Measurements from ENCODE around the gene ACTN1. TPM values are rescaled to one million over a fixed set of nuclear protein-coding genes. Genes with fewer than 3 reads are reported as not detected.

Gene ACTN1
- total and polyA plus RNA-seq, 10 of the 15 experiments (the other 5 are each of a cell fraction or from before 2014, with no cell fraction given), result 0.14 to 39.4 (median 2.6) TPM

DNA sequence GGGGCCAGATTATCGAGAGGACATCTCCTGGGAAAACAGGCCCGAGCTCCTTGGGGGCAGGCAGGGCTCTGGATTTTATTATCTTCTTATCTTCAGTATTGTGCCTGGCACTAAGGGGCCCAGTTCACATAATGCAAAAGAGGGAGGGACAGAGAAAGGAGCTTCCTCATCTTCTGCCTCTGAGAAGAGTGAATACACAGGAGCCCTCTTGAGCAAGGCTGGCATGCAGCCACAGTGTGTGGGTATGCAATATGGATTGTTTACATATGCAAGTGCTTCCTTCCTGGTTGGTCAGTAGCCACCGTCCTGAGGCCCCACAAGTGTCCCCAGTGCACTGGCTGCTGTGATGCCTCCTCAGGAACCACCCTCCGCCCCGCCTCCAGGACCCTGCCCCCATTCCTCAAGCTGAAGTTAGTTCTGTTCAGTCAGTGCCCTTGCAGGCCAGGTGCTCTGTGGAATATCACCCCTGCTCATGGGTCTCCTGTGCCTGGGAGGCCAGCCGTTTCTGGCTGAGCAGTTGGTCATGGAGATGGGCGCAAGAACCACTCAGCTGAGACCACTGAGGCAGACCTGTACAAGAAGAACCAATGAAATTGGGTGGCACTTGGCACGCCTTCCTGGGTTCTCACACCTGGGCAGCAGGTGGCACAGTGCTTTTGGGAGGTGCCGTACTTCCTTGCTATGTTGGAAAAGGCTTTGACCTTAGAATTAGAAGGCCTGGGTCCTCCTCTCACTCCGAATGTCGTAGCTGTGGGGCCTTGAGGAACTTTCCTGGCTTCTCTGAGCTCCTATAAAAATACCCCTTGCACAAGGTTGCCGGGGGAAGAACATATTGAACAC, 35.1 kb upstream of the ACTN1 start (continued):
- TF ChIP-seq PKNOX1 (IDR thresholded peaks at IDR 0.05), result no peak

DNA sequence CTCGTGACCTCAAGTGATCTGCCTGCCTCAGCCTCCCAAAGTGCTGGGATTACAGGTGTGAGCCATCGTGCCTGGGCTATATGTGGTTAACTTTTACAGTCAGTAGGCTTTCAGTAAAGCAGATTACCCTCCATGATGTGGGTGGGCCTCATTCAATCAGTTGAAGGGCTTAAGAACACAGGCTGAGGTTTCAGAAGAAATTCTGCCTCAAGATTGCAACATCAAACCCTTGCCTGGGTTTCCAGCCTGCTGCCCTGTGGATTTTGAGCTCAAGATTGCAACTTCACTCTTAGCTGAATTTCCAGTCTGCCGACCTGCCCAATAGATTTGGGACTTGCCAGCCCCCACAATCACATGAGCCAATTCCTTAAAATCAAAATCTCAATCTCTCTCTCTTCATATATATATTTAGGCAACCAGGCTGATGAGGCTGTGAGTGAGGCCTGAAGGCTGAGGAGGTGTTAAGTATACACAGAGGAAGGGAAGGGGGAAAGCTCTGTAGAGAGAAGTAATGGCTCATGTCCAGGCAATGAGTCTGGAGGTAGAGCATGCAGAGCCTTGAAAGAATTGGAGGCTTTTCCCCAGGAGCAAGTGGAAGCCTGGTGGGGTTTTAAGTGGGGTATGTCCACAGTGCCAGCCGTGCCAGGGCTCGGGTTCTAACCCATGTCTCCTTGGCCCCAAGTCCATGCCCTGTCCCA, 33.3 kb upstream of the ACTN1 start:
- 12% methylated on average over 5 of the region's 5 CpGs for WGBS (ENCODE audit: insufficient coverage, insufficient replicate concordance, low lambda C conversion rate, missing lambda C conversion rate)
- H3K27me3 ChIP-seq (replicated peaks in 1 of 2; ENCODE audit: control insufficient read depth in 2 of 2, insufficient read depth in 2 of 2, low read length in 1 of 2), result no peaks in the 10 kb centered on the region; a peak in 1 of 4 replicates
- ChIA-PET SMC1A (ENCODE audit: uncharacterized antibody, unreplicated experiment) (interaction anchor here (0.9 kb wide), 1 partner anchor 12 kb away, joined by 3 read pairs; no protein-coding TSS in a partner anchor), POLR2A (no interaction called here), RAD21 (ENCODE audit: unreplicated experiment) (no interaction called here), CTCF (no interaction called here)
- no peaks in the 10 kb centered on the region for H3K79me2 ChIP-seq (ENCODE audit: control insufficient read depth, insufficient read depth, low read length)
- intact Hi-C loops (cut with micrococcal nuclease; ENCODE audit: unreplicated experiment), result no loop called here
- FAIRE-seq (no peak), ATAC-seq (no peak), DNase-seq (ENCODE audit: low read depth, low spot score) (no peak)
- no peaks in the 10 kb centered on the region for H3K9me3 ChIP-seq (replicated peaks; ENCODE audit: control insufficient read depth, insufficient read depth, low read length)
- H3K27ac ChIP-seq (ENCODE audit: control insufficient read depth, insufficient read depth), result no peak overlapping the region
- no peaks in the 10 kb centered on the region for H3K4me1 ChIP-seq (ENCODE audit: control insufficient read depth, insufficient read depth, low read length)
- H3K9ac ChIP-seq (ENCODE audit: control insufficient read depth, insufficient read depth, low read length), result no peak overlapping the region
- BruUV-seq (replicated peaks), result no TSS peak
- no peaks in the 10 kb centered on the region for H4K20me1 ChIP-seq (ENCODE audit: control insufficient read depth, insufficient read depth)
- H2AFZ ChIP-seq (ENCODE audit: control insufficient read depth, low read depth, low read length), result no peak overlapping the region
- no peaks in the 10 kb centered on the region for H3K36me3 ChIP-seq (ENCODE audit: control insufficient read depth in 2 of 2, insufficient read depth in 2 of 2, low read length in 1 of 2)
- in situ Hi-C loops (cut with MboI), result no loop called here
- H3K4me3 ChIP-seq, result no peak overlapping the region
- H3K4me2 ChIP-seq (ENCODE audit: control insufficient read depth, insufficient read depth), result no peak overlapping the region
- TF ChIP-seq GABPA (IDR thresholded peaks at IDR 0.05; ENCODE audit: low read depth) (no peak), CEBPB (IDR thresholded peaks at IDR 0.05; ENCODE audit: borderline replicate concordance in 1 of 2, low read depth in 2 of 2, low read length in 2 of 2) (no peak), EZH2 (IDR thresholded peaks at IDR 0.05; ENCODE audit: borderline replicate concordance, control insufficient read depth, low read depth, low read length) (no peak), CBFB (IDR thresholded peaks at IDR 0.05; ENCODE audit: low read depth) (no peak), CBX5 (IDR thresholded peaks at IDR 0.05; ENCODE audit: low read depth) (no peak), PAX8 (IDR thresholded peaks at IDR 0.05) (no peak), ZNF217 (IDR thresholded peaks at IDR 0.05) (no peak), CREM (IDR thresholded peaks at IDR 0.05; ENCODE audit: low read depth) (no peak), STAT1 (conservative IDR thresholded peaks at IDR 0.05) (no peak), NFXL1 (IDR thresholded peaks at IDR 0.05; ENCODE audit: borderline replicate concordance) (no peak), IRF4 (IDR thresholded peaks at IDR 0.05; ENCODE audit: low read depth, low read length) (no peak), ATF7 (IDR thresholded peaks at IDR 0.05; ENCODE audit: low read depth) (no peak), POLR2AphosphoS5 (IDR thresholded peaks at IDR 0.05; ENCODE audit: low read length) (no peak)
- TF ChIP-seq, protein P1, sequence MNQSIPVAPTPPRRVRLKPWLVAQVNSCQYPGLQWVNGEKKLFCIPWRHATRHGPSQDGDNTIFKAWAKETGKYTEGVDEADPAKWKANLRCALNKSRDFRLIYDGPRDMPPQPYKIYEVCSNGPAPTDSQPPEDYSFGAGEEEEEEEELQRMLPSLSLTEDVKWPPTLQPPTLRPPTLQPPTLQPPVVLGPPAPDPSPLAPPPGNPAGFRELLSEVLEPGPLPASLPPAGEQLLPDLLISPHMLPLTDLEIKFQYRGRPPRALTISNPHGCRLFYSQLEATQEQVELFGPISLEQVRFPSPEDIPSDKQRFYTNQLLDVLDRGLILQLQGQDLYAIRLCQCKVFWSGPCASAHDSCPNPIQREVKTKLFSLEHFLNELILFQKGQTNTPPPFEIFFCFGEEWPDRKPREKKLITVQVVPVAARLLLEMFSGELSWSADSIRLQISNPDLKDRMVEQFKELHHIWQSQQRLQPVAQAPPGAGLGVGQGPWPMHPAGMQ (IDR thresholded peaks at IDR 0.05; ENCODE audit: borderline replicate concordance), result no peak
- TF ChIP-seq, protein P2, sequence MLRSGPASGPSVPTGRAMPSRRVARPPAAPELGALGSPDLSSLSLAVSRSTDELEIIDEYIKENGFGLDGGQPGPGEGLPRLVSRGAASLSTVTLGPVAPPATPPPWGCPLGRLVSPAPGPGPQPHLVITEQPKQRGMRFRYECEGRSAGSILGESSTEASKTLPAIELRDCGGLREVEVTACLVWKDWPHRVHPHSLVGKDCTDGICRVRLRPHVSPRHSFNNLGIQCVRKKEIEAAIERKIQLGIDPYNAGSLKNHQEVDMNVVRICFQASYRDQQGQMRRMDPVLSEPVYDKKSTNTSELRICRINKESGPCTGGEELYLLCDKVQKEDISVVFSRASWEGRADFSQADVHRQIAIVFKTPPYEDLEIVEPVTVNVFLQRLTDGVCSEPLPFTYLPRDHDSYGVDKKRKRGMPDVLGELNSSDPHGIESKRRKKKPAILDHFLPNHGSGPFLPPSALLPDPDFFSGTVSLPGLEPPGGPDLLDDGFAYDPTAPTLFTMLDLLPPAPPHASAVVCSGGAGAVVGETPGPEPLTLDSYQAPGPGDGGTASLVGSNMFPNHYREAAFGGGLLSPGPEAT (IDR thresholded peaks at IDR 0.05; ENCODE audit: low read depth), result no peak
- TF ChIP-seq, protein P3, sequence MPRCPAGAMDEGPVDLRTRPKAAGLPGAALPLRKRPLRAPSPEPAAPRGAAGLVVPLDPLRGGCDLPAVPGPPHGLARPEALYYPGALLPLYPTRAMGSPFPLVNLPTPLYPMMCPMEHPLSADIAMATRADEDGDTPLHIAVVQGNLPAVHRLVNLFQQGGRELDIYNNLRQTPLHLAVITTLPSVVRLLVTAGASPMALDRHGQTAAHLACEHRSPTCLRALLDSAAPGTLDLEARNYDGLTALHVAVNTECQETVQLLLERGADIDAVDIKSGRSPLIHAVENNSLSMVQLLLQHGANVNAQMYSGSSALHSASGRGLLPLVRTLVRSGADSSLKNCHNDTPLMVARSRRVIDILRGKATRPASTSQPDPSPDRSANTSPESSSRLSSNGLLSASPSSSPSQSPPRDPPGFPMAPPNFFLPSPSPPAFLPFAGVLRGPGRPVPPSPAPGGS (IDR thresholded peaks at IDR 0.05; ENCODE audit: borderline replicate concordance, insufficient read depth, low read depth, low read length, poor library complexity, severe bottlenecking), result no peak

Measured in GM12878 (cell line).